ENCODE measurements around the gene PRPF6.

DNA sequence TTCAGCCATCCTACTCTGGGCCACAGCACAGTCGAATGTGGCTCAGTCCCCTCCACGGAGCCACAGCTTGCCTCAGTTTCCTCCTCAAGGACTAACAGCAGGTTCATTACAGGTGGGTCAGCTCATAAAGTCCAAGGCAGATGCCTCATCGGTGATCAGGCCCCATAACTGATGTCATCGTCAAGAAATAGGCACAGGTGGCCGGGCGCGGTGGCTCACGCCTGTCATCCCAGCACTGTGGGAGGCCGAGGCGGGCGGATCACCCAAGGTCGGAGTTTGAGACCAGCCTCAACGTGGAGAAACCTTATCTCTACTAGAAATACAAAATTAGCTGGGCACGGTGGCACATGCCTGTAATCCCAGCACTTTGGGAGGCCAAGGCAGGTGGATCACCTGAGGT lies 28.2 kb upstream of the PRPF6 start:
- TF ChIP-seq, protein P1, sequence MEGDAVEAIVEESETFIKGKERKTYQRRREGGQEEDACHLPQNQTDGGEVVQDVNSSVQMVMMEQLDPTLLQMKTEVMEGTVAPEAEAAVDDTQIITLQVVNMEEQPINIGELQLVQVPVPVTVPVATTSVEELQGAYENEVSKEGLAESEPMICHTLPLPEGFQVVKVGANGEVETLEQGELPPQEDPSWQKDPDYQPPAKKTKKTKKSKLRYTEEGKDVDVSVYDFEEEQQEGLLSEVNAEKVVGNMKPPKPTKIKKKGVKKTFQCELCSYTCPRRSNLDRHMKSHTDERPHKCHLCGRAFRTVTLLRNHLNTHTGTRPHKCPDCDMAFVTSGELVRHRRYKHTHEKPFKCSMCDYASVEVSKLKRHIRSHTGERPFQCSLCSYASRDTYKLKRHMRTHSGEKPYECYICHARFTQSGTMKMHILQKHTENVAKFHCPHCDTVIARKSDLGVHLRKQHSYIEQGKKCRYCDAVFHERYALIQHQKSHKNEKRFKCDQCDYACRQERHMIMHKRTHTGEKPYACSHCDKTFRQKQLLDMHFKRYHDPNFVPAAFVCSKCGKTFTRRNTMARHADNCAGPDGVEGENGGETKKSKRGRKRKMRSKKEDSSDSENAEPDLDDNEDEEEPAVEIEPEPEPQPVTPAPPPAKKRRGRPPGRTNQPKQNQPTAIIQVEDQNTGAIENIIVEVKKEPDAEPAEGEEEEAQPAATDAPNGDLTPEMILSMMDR (IDR thresholded peaks at IDR 0.05; ENCODE audit: extremely low read depth in 1 of 2, insufficient read depth in 1 of 2, low read depth in 1 of 2, low read length in 2 of 2), result no peak
- TF ChIP-seq POLR2A (IDR thresholded peaks at IDR 0.05; ENCODE audit: low read depth, low read length) (no peak), POLR2AphosphoS5 (IDR thresholded peaks at IDR 0.05; ENCODE audit: insufficient read depth, low read depth, low read length) (no peak), FOS (IDR thresholded peaks at IDR 0.05; ENCODE audit: borderline replicate concordance, insufficient read depth, low read length) (no peak), GATA2 (IDR thresholded peaks at IDR 0.05; ENCODE audit: insufficient read depth, insufficient read length, low read depth, low read length) (no peak), EZH2 (IDR thresholded peaks at IDR 0.05; ENCODE audit: borderline replicate concordance, low read depth, low read length, severe bottlenecking) (no peak)
- TF ChIP-seq, protein P2, sequence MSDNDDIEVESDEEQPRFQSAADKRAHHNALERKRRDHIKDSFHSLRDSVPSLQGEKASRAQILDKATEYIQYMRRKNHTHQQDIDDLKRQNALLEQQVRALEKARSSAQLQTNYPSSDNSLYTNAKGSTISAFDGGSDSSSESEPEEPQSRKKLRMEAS (IDR thresholded peaks at IDR 0.05; ENCODE audit: insufficient read depth, insufficient read length), result no peak
